Measurements from ENCODE around the gene RBL1. TPM values are rescaled to one million over a fixed set of nuclear protein-coding genes. Genes with fewer than 3 reads are reported as not detected.
"Not testable (repeated sequence)": the region's sequence is repeated elsewhere in the genome, so short reads cannot be mapped to it uniquely, and the experiment has no call there.

The RBL1 gene
- total RNA-seq, 3 donors from 2014 or later (not counting 1 experiment from before 2014, with no cell fraction given) = 21.0 to 28.4 (median 22.2) TPM

DNA sequence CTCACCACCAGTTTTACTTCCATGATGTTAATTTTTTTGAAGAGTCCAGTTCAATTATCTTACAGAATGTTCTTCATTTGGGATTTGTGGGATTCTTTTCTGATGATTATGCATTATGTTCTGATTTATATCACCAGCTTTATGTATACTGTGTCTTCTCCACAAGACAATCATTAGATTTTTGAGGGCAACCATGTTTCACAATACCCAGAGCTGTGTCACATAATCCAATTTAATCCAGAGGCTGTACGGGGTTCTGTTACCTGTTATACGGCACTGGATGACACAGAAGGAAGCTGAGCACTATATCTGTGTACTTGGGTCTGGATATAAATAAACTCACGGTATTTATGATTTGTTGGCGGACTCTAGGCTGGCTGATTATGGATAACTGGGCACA lies 41.8 kb upstream of the RBL1 start:
- Histone ChIP-seq H3K27ac (ENCODE audit: low read length) (no peak overlapping the region), H3K9me3 (ENCODE audit: control insufficient read depth, insufficient read depth, low read length) (no peaks in the 10 kb centered on the region), H3K4me3 (ENCODE audit: low read length) (no peak overlapping the region), H3K27me3 (ENCODE audit: control insufficient read depth, insufficient read depth, low read length) (no peaks in the 10 kb centered on the region), H3K36me3 (ENCODE audit: control insufficient read depth, insufficient read depth, low read length) (no peaks in the 10 kb centered on the region), H3K4me1 (ENCODE audit: control insufficient read depth, insufficient read depth, low read length) (peaks cover 8% of the 10 kb centered on the region)
- TF ChIP-seq, protein P1, sequence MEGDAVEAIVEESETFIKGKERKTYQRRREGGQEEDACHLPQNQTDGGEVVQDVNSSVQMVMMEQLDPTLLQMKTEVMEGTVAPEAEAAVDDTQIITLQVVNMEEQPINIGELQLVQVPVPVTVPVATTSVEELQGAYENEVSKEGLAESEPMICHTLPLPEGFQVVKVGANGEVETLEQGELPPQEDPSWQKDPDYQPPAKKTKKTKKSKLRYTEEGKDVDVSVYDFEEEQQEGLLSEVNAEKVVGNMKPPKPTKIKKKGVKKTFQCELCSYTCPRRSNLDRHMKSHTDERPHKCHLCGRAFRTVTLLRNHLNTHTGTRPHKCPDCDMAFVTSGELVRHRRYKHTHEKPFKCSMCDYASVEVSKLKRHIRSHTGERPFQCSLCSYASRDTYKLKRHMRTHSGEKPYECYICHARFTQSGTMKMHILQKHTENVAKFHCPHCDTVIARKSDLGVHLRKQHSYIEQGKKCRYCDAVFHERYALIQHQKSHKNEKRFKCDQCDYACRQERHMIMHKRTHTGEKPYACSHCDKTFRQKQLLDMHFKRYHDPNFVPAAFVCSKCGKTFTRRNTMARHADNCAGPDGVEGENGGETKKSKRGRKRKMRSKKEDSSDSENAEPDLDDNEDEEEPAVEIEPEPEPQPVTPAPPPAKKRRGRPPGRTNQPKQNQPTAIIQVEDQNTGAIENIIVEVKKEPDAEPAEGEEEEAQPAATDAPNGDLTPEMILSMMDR (IDR thresholded peaks at IDR 0.05) = no peak
- ATAC-seq (no peak), DNase-seq (no peak)
- Mint-ChIP-seq H3K9me3 (no peaks in the 10 kb centered on the region), H3K4me1 (peaks cover 13 to 14% of the 10 kb centered on the region in 2 donors), H3K4me3 (no peak overlapping the region), H3K27me3 (ENCODE audit: low read depth in 2 of 2) (no peaks in the 10 kb centered on the region), H3K27ac (peak overlapping the region; percentile 42 to 63), H3K36me3 (no peaks in the 10 kb centered on the region)
- WGBS (ENCODE audit: insufficient coverage) = 95% methylated on average over 4 of the region's 4 CpGs
- intact Hi-C loops (cut with micrococcal nuclease) = no loop called here

DNA sequence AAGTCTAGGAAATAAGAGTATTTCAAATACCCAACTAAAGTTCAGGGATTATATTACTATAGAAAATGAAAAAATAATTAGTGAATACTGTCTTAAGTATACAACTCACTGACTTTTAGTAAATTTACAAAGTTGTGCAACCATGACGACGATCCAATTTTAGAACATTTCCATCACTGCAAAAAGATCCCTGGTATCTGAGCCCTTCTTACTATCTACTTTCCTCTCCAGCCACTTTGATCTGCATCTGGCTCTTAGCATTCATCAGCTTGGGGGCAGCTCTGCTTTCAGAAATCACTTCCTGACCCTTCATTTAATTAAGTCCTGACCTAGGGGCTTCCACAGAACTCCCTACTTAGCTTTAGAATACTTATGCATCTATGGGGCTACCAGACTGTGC lies 38.2 kb upstream of the RBL1 start:
- Histone ChIP-seq H3K4me1 (ENCODE audit: control insufficient read depth, insufficient read depth, low read length) (peaks cover 8% of the 10 kb centered on the region), H3K27ac (ENCODE audit: low read length) (no peak overlapping the region), H3K4me3 (ENCODE audit: low read length) (no peak overlapping the region), H3K27me3 (ENCODE audit: control insufficient read depth, insufficient read depth, low read length) (no peaks in the 10 kb centered on the region), H3K9me3 (ENCODE audit: control insufficient read depth, insufficient read depth, low read length) (no peaks in the 10 kb centered on the region), H3K36me3 (ENCODE audit: control insufficient read depth, insufficient read depth, low read length) (no peaks in the 10 kb centered on the region)
- no peak for ATAC-seq
- H3K36me3 Mint-ChIP-seq = no peaks in the 10 kb centered on the region
- no peak for DNase-seq
- H3K27ac Mint-ChIP-seq = no peak overlapping the region
- H3K9me3 Mint-ChIP-seq = no peaks in the 10 kb centered on the region
- TF ChIP-seq, protein P1 (IDR thresholded peaks at IDR 0.05) = no peak
- no peak overlapping the region for H3K4me3 Mint-ChIP-seq
- intact Hi-C loops (cut with micrococcal nuclease) = no loop called here
- no peaks in the 10 kb centered on the region for H3K27me3 Mint-ChIP-seq (ENCODE audit: low read depth in 2 of 2)
- peaks cover 13 to 14% of the 10 kb centered on the region in 2 donors for H3K4me1 Mint-ChIP-seq
- WGBS (ENCODE audit: insufficient coverage) = 94% methylated on average over 2 of the region's 2 CpGs

DNA sequence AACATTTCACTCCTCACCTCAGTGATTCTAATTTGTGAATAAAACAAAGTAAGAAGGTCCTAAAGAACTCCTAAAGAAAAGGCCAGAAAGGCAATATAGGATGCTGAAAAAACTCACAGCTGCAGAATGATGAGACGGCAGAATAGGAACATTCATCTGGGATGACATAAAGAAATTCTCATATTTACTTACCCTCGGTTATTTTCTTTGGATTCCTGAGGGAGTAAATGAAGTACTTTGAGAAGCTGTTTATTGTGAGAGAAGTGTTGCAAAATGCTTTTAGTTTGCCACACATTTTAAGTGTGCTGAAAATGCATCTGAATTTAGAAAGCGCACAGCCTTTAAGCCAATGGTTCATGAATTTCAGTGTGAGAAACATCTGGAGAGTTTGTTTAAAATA lies 35.7 kb upstream of the RBL1 start:
- Mint-ChIP-seq H3K27me3 (ENCODE audit: low read depth in 2 of 2) (no peaks in the 10 kb centered on the region), H3K36me3 (no peaks in the 10 kb centered on the region), H3K27ac (no peak overlapping the region), H3K4me3 (no peak overlapping the region), H3K9me3 (no peaks in the 10 kb centered on the region), H3K4me1 (peaks cover 1 to 2% of the 10 kb centered on the region in 2 donors)
- ATAC-seq = no peak
- no peak overlapping the region for H3K4me3 ChIP-seq (ENCODE audit: low read length)
- TF ChIP-seq, protein P1 (IDR thresholded peaks at IDR 0.05) = no peak
- no peaks in the 10 kb centered on the region for H3K27me3 ChIP-seq (ENCODE audit: control insufficient read depth, insufficient read depth, low read length)
- H3K9me3 ChIP-seq (ENCODE audit: control insufficient read depth, insufficient read depth, low read length) = no peaks in the 10 kb centered on the region
- H3K4me1 ChIP-seq (ENCODE audit: control insufficient read depth, insufficient read depth, low read length) = peaks cover 3% of the 10 kb centered on the region
- no peaks in the 10 kb centered on the region for H3K36me3 ChIP-seq (ENCODE audit: control insufficient read depth, insufficient read depth, low read length)
- no peak for DNase-seq
- 90% methylated on average over 2 of the region's 3 CpGs for WGBS (ENCODE audit: insufficient coverage)
- intact Hi-C loops (cut with micrococcal nuclease) = no loop called here
- no peak overlapping the region for H3K27ac ChIP-seq (ENCODE audit: low read length)

DNA sequence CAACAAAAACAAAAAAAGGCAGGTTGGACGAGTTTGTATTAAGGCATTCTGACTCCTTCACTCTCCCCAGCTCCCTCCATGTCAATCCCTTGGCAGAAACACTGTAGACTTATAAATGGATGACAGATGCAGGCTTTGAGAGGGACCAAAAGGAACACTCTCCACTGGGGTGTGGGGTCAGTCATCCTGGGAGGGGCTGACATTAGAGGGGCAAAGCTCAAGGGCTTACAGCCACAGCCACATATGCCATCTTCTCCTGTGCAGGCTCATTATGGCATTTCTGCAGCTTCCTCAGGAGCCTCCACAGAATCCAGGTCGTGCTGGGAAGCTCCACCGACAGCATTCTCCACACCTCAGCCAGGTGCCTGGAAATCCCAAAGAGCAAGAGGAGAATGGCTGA lies 33.0 kb upstream of the RBL1 start:
- DNase-seq (no peak), ATAC-seq (no peak)
- intact Hi-C loops (cut with micrococcal nuclease) = no loop called here
- TF ChIP-seq, protein P1 (IDR thresholded peaks at IDR 0.05) = no peak
- 91% methylated on average over 3 of the region's 3 CpGs for WGBS (ENCODE audit: insufficient coverage)
- no peak overlapping the region for H3K27ac ChIP-seq (ENCODE audit: low read length)
- no peak overlapping the region for H3K4me3 Mint-ChIP-seq
- no peaks in the 10 kb centered on the region for H3K36me3 ChIP-seq (ENCODE audit: control insufficient read depth, insufficient read depth, low read length)
- no peaks in the 10 kb centered on the region for H3K36me3 Mint-ChIP-seq
- H3K4me1 ChIP-seq (ENCODE audit: control insufficient read depth, insufficient read depth, low read length) = no peaks in the 10 kb centered on the region
- no peak overlapping the region for H3K27ac Mint-ChIP-seq
- no peaks in the 10 kb centered on the region for H3K27me3 ChIP-seq (ENCODE audit: control insufficient read depth, insufficient read depth, low read length)
- no peaks in the 10 kb centered on the region for H3K4me1 Mint-ChIP-seq
- no peaks in the 10 kb centered on the region for H3K9me3 ChIP-seq (ENCODE audit: control insufficient read depth, insufficient read depth, low read length)
- H3K4me3 ChIP-seq (ENCODE audit: low read length) = no peak overlapping the region
- H3K27me3 Mint-ChIP-seq (ENCODE audit: low read depth in 2 of 2) = no peaks in the 10 kb centered on the region
- H3K9me3 Mint-ChIP-seq = no peaks in the 10 kb centered on the region

DNA sequence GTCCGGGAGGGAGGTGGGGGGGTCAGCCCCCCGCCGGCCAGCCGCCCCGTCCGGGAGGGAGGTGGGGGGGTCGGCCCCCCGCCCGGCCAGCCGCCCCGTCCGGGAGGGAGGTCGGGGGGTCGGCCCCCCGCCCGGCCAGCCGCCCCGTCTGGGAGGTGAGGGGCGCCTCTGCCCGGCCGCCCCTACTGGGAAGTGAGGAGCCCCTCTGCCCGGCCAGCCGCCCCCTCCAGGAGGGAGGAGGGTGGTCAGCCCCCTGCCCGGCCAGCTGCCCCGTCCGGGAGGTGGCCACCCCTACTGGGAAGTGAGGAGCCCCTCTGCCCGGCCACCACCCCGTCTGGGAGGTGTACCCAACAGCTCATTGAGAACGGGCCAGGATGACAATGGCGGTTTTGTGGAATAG lies 30.5 kb upstream of the RBL1 start:
- intact Hi-C loops (cut with micrococcal nuclease); H3K27me3 ChIP-seq (ENCODE audit: control insufficient read depth, insufficient read depth, low read length); H3K4me1 ChIP-seq (ENCODE audit: control insufficient read depth, insufficient read depth, low read length); H3K27me3 Mint-ChIP-seq (ENCODE audit: low read depth in 2 of 2); H3K36me3 ChIP-seq (ENCODE audit: control insufficient read depth, insufficient read depth, low read length); H3K4me3 ChIP-seq (ENCODE audit: low read length); H3K27ac ChIP-seq (ENCODE audit: low read length); DNase-seq; H3K27ac Mint-ChIP-seq; H3K4me1 Mint-ChIP-seq; H3K9me3 Mint-ChIP-seq; H3K9me3 ChIP-seq (ENCODE audit: control insufficient read depth, insufficient read depth, low read length); H3K36me3 Mint-ChIP-seq; H3K4me3 Mint-ChIP-seq; ATAC-seq: not testable (repeated sequence)
- over 99% methylated on average over 10 of the region's 30 CpGs for WGBS (ENCODE audit: insufficient coverage)
